Testis (tissue), 3 donors: ENCODE results near the gene DNAH10. TPM values are rescaled to one million over a fixed set of nuclear protein-coding genes. Genes with fewer than 3 reads are reported as not detected.

Experiments used
- DNase-seq: peaks from one replicate; pipeline ENCODE4 v3.0.0-alpha.2; 2019
- H3K27ac ChIP-seq, 2 donors: fragments of 200-600 bp; sonication (generic); one replicate each; pipeline ENCODE4 v1.5.1; 2019
- H3K27me3 ChIP-seq: fragments of 200-600 bp; sonication (generic); one replicate; pipeline ENCODE4 v1.5.1; 2019
- H3K36me3 ChIP-seq: fragments of 200-600 bp; sonication (generic); one replicate; pipeline ENCODE4 v1.5.1; 2017; ENCODE audit warnings: low read depth; ENCODE audit errors: missing control alignments
- H3K4me1 ChIP-seq: fragments of 200-600 bp; sonication (generic); one replicate; pipeline ENCODE4 v1.5.1; 2019
- H3K4me3 ChIP-seq, 2 donors: fragments of 200-600 bp; sonication (generic); one replicate each; pipeline ENCODE4 v1.5.1; 2017 to 2019
- H3K9me3 ChIP-seq: fragments of 200-600 bp; sonication (generic); one replicate; pipeline ENCODE4 v1.5.1; 2017
- CTCF ChIP-seq, 3 experiments: fragments of 450-650 bp in 2 of 3; fragments of 200-600 bp in 1 of 3; sonication (generic) in 1 of 3; IDR thresholded peaks; one replicate each; pipeline ENCODE4 v1.5.1; 2016 to 2019; ENCODE audit warnings: antibody characterized with exemption in 3 of 3, mild to moderate bottlenecking in 2 of 3, moderate library complexity in 1 of 3
- POLR2A ChIP-seq: fragments of 450-650 bp; IDR thresholded peaks from one replicate; pipeline ENCODE4 v1.6.1; 2017; ENCODE audit warnings: antibody characterized with exemption, mild to moderate bottlenecking, moderate library complexity
- WGBS, 2 donors: methylation state at CpG; one replicate each; pipeline ENCODE4 v1.1.5; 2018; 5-methylcytosine and 5-hydroxymethylcytosine counted together
- intact Hi-C: fragments of 100-400 bp; cut with DNase I; formaldehyde crosslinking; loops from one replicate; pipeline ENCODE4 v1.15.1; 2023; ENCODE audit warnings: low total_unique reads
- polyA plus RNA-seq: library from polyadenylated mRNA; stranded (reverse); fragments of 350-450 nt; fragmentation: Illumina TruSeq; extraction: RNeasy Lipid Tissue Mini Kit (QIAGEN cat#74804); gene quantifications from one replicate; pipeline ENCODE4 v1.2.3, GENCODE V29; 2014; ENCODE audit warnings: low read depth, low replicate concordance; ENCODE audit not compliant: insufficient read depth
- total RNA-seq, 2 donors: library from RNA; depleted of rRNA; stranded (reverse); fragments of >200 nt; gene quantifications; one replicate each; pipeline ENCODE4 v1.2.3, GENCODE V29; 2016

DNAH10 gene
- total and polyA plus RNA-seq, 3 donors from 2014 or later, result 15.4 to 29.3 (median 24.3) TPM

DNA sequence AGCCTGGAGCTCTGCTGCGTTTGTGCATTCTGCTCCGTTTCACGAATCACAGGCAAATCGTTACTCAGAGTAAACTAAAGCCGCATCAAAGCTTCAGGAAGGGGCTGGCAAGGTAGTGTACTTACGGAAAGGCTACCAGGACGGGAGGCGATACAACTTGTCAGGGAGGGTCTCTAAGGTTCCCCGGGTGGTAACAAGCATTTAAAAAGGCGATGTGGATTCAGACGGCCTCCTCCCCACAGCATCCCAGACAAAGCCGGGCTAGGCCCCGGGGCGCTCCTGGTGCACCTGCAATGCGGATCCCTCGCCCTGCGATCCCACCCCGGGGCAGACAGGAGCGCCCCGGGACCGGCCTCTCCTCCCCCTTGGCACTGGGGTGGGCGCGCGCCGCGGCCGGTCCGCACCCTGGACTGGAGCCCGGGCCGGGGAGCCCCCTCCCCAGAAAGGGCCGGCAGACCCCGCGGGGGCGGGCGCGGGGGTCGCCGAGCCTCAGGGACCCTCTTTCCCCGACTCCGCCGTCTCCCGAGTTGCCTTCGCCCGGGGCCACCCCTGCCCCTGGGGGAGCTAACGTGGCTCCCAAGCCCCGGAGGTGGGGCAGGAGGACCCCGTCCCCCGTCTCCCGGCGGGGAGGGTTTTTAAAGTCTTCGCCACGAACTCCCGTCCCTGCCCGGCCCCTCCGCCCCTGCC is 209.8 kb downstream of the DNAH10 start:
- H3K4me3 ChIP-seq, result peak overlapping the region; percentile 93 to 98
- no peaks in the 10 kb centered on the region for H3K27me3 ChIP-seq
- peak; percentile 50 for DNase-seq
- intact Hi-C loops, result no loop called here
- peak overlapping the region; percentile 90 to 92 for H3K27ac ChIP-seq
- TF ChIP-seq POLR2A (no peak), CTCF (IDR thresholded peaks at IDR 0.05) (no peak)
- H3K36me3 ChIP-seq, result no peaks in the 10 kb centered on the region
- no peaks in the 10 kb centered on the region for H3K9me3 ChIP-seq
- peaks cover 8% of the 10 kb centered on the region for H3K4me1 ChIP-seq
- WGBS, 2 donors, result 0 to 2% methylated on average over 15 to 30 of the region's 55 CpGs

DNA sequence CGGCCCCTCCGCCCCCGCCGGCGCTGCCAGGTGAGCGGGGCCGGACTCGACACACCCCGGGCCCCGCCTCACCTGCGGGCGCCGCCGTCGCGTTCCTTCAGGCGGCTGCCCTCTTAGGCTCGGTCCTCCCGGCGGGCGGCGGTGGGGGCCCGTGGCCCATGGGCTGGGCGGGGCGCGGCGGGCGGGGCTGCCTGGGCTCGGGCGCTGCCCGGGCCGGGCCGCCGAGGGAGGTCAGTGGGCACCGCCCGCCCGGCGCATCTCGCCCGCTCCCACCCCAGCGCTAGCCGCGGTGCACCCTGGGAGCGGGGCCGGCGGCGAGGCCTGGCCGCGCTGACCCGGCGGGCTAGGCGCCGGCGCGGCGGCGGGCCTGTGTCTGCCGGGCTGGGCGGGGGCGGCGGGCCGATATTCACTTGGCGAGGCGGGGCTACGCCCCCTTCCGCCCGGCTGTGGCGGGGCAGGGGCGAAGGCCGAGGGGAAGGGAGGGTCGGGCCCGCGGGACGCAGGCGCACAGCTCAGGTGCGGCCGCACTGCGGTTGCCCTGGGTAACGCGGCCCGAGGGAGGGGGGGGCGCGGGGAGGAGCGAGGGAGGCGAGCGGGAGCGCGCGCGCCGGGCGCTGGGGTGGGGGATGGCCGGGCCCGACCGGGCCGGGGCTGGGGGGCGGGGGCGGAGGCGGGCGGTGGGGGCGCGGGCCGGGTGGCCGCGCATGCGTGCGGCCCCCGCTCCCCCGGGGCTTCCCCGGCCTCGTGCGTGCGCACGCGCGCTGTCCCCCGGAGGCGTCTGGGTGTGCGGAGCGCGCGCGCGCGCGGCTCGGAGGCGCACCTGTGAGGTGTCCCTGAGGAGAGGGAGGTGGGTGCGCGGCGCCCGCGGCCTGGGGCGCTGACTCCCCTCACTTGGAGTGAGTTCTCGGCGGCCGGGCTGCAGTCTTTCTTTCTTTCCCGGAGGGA is 210.6 kb downstream of the DNAH10 start, which contains the start of the genes CCDC92 and ZNF664:
CCDC92 (minus strand) TSS at position 375 of the 945 bp plus-strand sequence. CDS start 28,526 bp downstream, outside the sequence.
ZNF664 (plus strand) TSS at position 759 of the 945 bp plus-strand sequence. CDS start 38,930 bp downstream, outside the sequence.
- intact Hi-C loops, result no loop called here
- TF ChIP-seq POLR2A, result no peak
- peak; percentile 93 for DNase-seq
- 0% methylated on average over 5 to 69 of the region's 138 CpGs for WGBS, 2 donors
- peak within 1 kb of the TSS; percentile 93 to 98 for H3K4me3 ChIP-seq
- peaks cover 2% of the 10 kb centered on the region for H3K36me3 ChIP-seq
- no peaks in the 10 kb centered on the region for H3K9me3 ChIP-seq
- peaks cover 8% of the 10 kb centered on the region for H3K4me1 ChIP-seq
- H3K27ac ChIP-seq, result peak within 1 kb of the TSS; percentile 90 to 92
- H3K27me3 ChIP-seq, result no peaks in the 10 kb centered on the region

GRCh38 chr12:123973552-123974341 is 211.6 kb downstream of the DNAH10 start:
- peak overlapping the region; percentile 52 to 91 for H3K27ac ChIP-seq
- intact Hi-C loops, result no loop called here
- H3K27me3 ChIP-seq, result no peaks in the 10 kb centered on the region
- H3K9me3 ChIP-seq, result no peaks in the 10 kb centered on the region
- H3K36me3 ChIP-seq, result peaks cover 3% of the 10 kb centered on the region
- TF ChIP-seq POLR2A, result no peak
- no peak for TF ChIP-seq CTCF (IDR thresholded peaks at IDR 0.05)
- peak; percentile 64 for DNase-seq
- peaks cover 8% of the 10 kb centered on the region for H3K4me1 ChIP-seq
- peak overlapping the region; percentile 93 to 98 for H3K4me3 ChIP-seq
- 2 to 3% methylated on average over 14 to 69 of the region's 69 CpGs for WGBS, 2 donors

GRCh38 chr12:123976227-123976826 is 214.2 kb downstream of the DNAH10 start:
- intact Hi-C loops, result no loop called here
- H3K4me1 ChIP-seq, result peaks cover 8% of the 10 kb centered on the region
- no peaks in the 10 kb centered on the region for H3K9me3 ChIP-seq
- TF ChIP-seq CTCF (IDR thresholded peaks at IDR 0.05) (no peak), POLR2A (no peak)
- H3K36me3 ChIP-seq, result peaks cover 3% of the 10 kb centered on the region
- H3K27me3 ChIP-seq, result no peaks in the 10 kb centered on the region
- DNase-seq, result no peak
- 80 to 84% methylated on average over 7 of the region's 7 CpGs for WGBS, 2 donors
- no peak overlapping the region for H3K27ac ChIP-seq
- no peak overlapping the region for H3K4me3 ChIP-seq
